H1 (cell line): Measurements from ENCODE around the gene LTO1. TPM values are rescaled to one million over a fixed set of nuclear protein-coding genes. Genes with fewer than 3 reads are reported as not detected.

Experiments
- CTCF ChIA-PET: fragments of 300-600 bp; sonication (Branson Sonifier 250); formaldehyde crosslinking; loops from one replicate; lab custom pipeline; 2021; ENCODE audit not compliant: partially characterized antibody; lab: Charles Lee
- POLR2A ChIA-PET: fragments of 300-600 bp; sonication (Branson Sonifier 250); formaldehyde crosslinking; loops from one replicate; lab custom pipeline; 2021; ENCODE audit warnings: inconsistent platforms; ENCODE audit not compliant: partially characterized antibody; lab: Charles Lee
- DNase-seq, 2 experiments: peaks; one replicate each; pipeline versions ENCODE4 v3.0.0 to v3.0.0-alpha.2; 2010 to 2022; ENCODE audit warnings: low spot score in 2 of 2, low read depth in 1 of 2, mixed read lengths in 1 of 2
- FAIRE-seq: peaks from 2 replicates; lab custom pipeline; 2011; peaks lifted over from hg19 to GRCh38; lab: Jason Lieb, UNC
- H2AFZ ChIP-seq: 2 replicates; pipeline ENCODE4 v1.8.1; 2012; ENCODE audit warnings: low read length, inconsistent platforms
- H2AK5ac ChIP-seq: 2 replicates; pipeline ENCODE4 v1.6.1; 2013; ENCODE audit warnings: low read depth, low read length
- H2BK120ac ChIP-seq: replicated peaks from 2 replicates; pipeline ENCODE3; 2013; ENCODE audit warnings: low read depth, low read length, inconsistent platforms
- H2BK12ac ChIP-seq: 2 replicates; pipeline ENCODE4 v1.6.1; 2013; ENCODE audit warnings: low read depth, low read length
- H2BK15ac ChIP-seq: 2 replicates; pipeline ENCODE4 v1.6.1; 2013; ENCODE audit warnings: low read length
- H2BK20ac ChIP-seq: 2 replicates; pipeline ENCODE4 v1.6.1; 2013; ENCODE audit warnings: low read length
- H2BK5ac ChIP-seq: 2 replicates; pipeline ENCODE4 v1.6.1; 2013; ENCODE audit warnings: low read depth, low read length
- H3K14ac ChIP-seq: 2 replicates; pipeline ENCODE4 v1.6.1; 2013; ENCODE audit warnings: inconsistent platforms; ENCODE audit not compliant: insufficient read length
- H3K18ac ChIP-seq: 2 replicates; pipeline ENCODE4 v1.6.1; 2013; ENCODE audit warnings: low read length; ENCODE audit errors: extremely low read depth
- H3K23ac ChIP-seq: 2 replicates; pipeline ENCODE4 v1.6.1; 2013; ENCODE audit warnings: inconsistent platforms; ENCODE audit not compliant: insufficient read length
- H3K23me2 ChIP-seq: 2 replicates; pipeline ENCODE4 v1.6.1; 2013; ENCODE audit warnings: low read depth, low read length
- H3K27ac ChIP-seq: 2 replicates; pipeline ENCODE4 v1.6.1; 2011; ENCODE audit warnings: low read depth, low read length, inconsistent platforms
- H3K27me3 ChIP-seq, 4 experiments: replicated peaks in 1 of 4; 1 replicate in 1 of 4; 2 replicates in 3 of 4; pipeline versions ENCODE4 v1.6.1 to v1.8.1; 2011 to 2013; ENCODE audit warnings: low read length in 3 of 4, mild to moderate bottlenecking in 3 of 4, inconsistent platforms in 2 of 4, mixed read lengths in 2 of 4, moderate library complexity in 1 of 4; ENCODE audit not compliant: control insufficient read depth in 3 of 4, insufficient read depth in 3 of 4; ENCODE audit errors: extremely low read depth in 1 of 4
- H3K36me3 ChIP-seq, 4 experiments: 2 replicates each; pipeline versions ENCODE4 v1.6.1 to v1.8.1; 2011 to 2013; ENCODE audit warnings: mild to moderate bottlenecking in 4 of 4, low read length in 3 of 4, moderate library complexity in 2 of 4, control low read depth in 1 of 4, inconsistent platforms in 1 of 4; ENCODE audit not compliant: insufficient read depth in 4 of 4, control insufficient read depth in 2 of 4
- H3K4ac ChIP-seq: replicated peaks from 2 replicates; pipeline ENCODE3; 2013; ENCODE audit warnings: low read length, low read depth, mixed read lengths, inconsistent platforms; ENCODE audit not compliant: insufficient read length
- H3K4me1 ChIP-seq, 4 experiments: replicated peaks in 1 of 4; 1 replicate in 1 of 4; 2 replicates in 3 of 4; pipeline versions ENCODE4 v1.6.1 to v1.8.1; 2011 to 2013; ENCODE audit warnings: low read length in 3 of 4, inconsistent platforms in 2 of 4, mixed read lengths in 1 of 4; ENCODE audit not compliant: insufficient read depth in 4 of 4, control insufficient read depth in 3 of 4
- H3K4me2 ChIP-seq, 2 experiments: 2 replicates each; pipeline versions ENCODE4 v1.6.1 to v1.8.1; 2011 to 2013; ENCODE audit warnings: low read depth in 2 of 2, low read length in 2 of 2, control low read depth in 1 of 2, inconsistent platforms in 1 of 2, mild to moderate bottlenecking in 1 of 2; ENCODE audit not compliant: insufficient read depth in 1 of 2
- H3K4me3 ChIP-seq, 4 experiments: fragments of 200-600, 300-600 bp in 1 of 4; sonication (generic), shearing (Covaris generic), sonication (Bioruptor Twin) in 1 of 4; 2 replicates each; pipeline versions ENCODE4 v1.5.1 to v1.8.1; 2011 to 2016; ENCODE audit warnings: low read length in 4 of 4, low read depth in 3 of 4, control low read depth in 2 of 4, inconsistent platforms in 2 of 4, mild to moderate bottlenecking in 2 of 4, mixed read lengths in 1 of 4, moderate library complexity in 1 of 4; ENCODE audit not compliant: insufficient read depth in 2 of 4; ENCODE audit errors: extremely low read depth in 1 of 4
- H3K56ac ChIP-seq: replicated peaks from 2 replicates; pipeline ENCODE3; 2013; ENCODE audit warnings: low read depth, mild to moderate bottlenecking, mixed read lengths, low read length, inconsistent platforms; ENCODE audit not compliant: insufficient read length
- H3K79me1 ChIP-seq: 2 replicates; pipeline ENCODE4 v1.6.1; 2013; ENCODE audit warnings: low read depth, low read length, control low read depth
- H3K79me2 ChIP-seq, 2 experiments: 2 replicates each; pipeline versions ENCODE4 v1.6.1 to v1.8.1; 2012 to 2013; ENCODE audit warnings: low read length in 2 of 2, mild to moderate bottlenecking in 2 of 2, inconsistent platforms in 1 of 2; ENCODE audit not compliant: insufficient read depth in 2 of 2, control insufficient read depth in 1 of 2
- H3K9ac ChIP-seq, 4 experiments: replicated peaks in 1 of 4; 1 replicate in 1 of 4; 2 replicates in 3 of 4; pipeline versions ENCODE4 v1.6.1 to v1.8.1; 2011 to 2013; ENCODE audit warnings: low read depth in 3 of 4, low read length in 3 of 4, control low read depth in 2 of 4, mild to moderate bottlenecking in 2 of 4, moderate library complexity in 2 of 4, inconsistent platforms in 1 of 4; ENCODE audit errors: extremely low read depth in 1 of 4
- H3K9me3 ChIP-seq, 2 experiments: 2 replicates each; pipeline versions ENCODE4 v1.6.1 to v1.8.1; 2012 to 2013; ENCODE audit warnings: mild to moderate bottlenecking in 2 of 2, moderate library complexity in 2 of 2, control low read depth in 1 of 2, inconsistent platforms in 1 of 2, low read depth in 1 of 2, low read length in 1 of 2, mixed read lengths in 1 of 2; ENCODE audit not compliant: insufficient read depth in 2 of 2
- H4K20me1 ChIP-seq, 2 experiments: replicated peaks in 1 of 2; 2 replicates each; pipeline versions ENCODE3 to v1.8.1; 2011 to 2013; ENCODE audit warnings: inconsistent platforms in 2 of 2, low read length in 2 of 2, mild to moderate bottlenecking in 1 of 2; ENCODE audit not compliant: insufficient read depth in 2 of 2, control insufficient read depth in 1 of 2
- H4K5ac ChIP-seq: 2 replicates; pipeline ENCODE4 v1.6.1; 2013; ENCODE audit warnings: low read length, low read depth, mixed read lengths, inconsistent platforms; ENCODE audit not compliant: insufficient read length
- H4K8ac ChIP-seq: 2 replicates; pipeline ENCODE4 v1.8.0; 2013; ENCODE audit warnings: mild to moderate bottlenecking, moderate library complexity, low read length, inconsistent platforms; ENCODE audit not compliant: insufficient read depth; ENCODE audit errors: extremely low read depth
- H4K91ac ChIP-seq: replicated peaks from 2 replicates; pipeline ENCODE3; 2013; ENCODE audit warnings: low read length, mixed read lengths, inconsistent platforms; ENCODE audit not compliant: insufficient read length
- BACH1 ChIP-seq: IDR thresholded peaks from 2 replicates; pipeline ENCODE4 v1.6.1; 2012; ENCODE audit warnings: low read length, improper control_type of control experiment
- EP300 ChIP-seq, 2 experiments: IDR thresholded peaks; 1 replicate in 1 of 2; 2 replicates in 1 of 2; pipeline ENCODE4 v1.6.1; 2011 to 2012; ENCODE audit warnings: low read depth in 2 of 2, low read length in 2 of 2, mild to moderate bottlenecking in 2 of 2, borderline replicate concordance in 1 of 2, inconsistent platforms in 1 of 2, moderate library complexity in 1 of 2
- FOSL1 ChIP-seq: IDR thresholded peaks from 2 replicates; pipeline ENCODE4 v1.6.1; 2011; ENCODE audit warnings: mild to moderate bottlenecking, low read depth, low read length, moderate library complexity; ENCODE audit not compliant: insufficient read depth
- MAFK ChIP-seq: IDR thresholded peaks from 2 replicates; pipeline ENCODE4 v1.6.1; 2012; ENCODE audit warnings: low read depth, mild to moderate bottlenecking, improper control_type of control experiment, low read length
- POLR2A ChIP-seq, 2 experiments: IDR thresholded peaks; 1 replicate in 1 of 2; 2 replicates in 1 of 2; pipeline ENCODE4 v1.6.1; 2011; ENCODE audit warnings: low read depth in 2 of 2, low read length in 2 of 2, mild to moderate bottlenecking in 2 of 2; ENCODE audit errors: control extremely low read depth in 1 of 2
- SP4 ChIP-seq: IDR thresholded peaks from 2 replicates; pipeline ENCODE4 v1.6.1; 2012; ENCODE audit warnings: low read length, inconsistent platforms
- TEAD4 ChIP-seq: IDR thresholded peaks from 2 replicates; pipeline ENCODE4 v1.6.1; 2012; ENCODE audit warnings: low read depth, low read length, inconsistent platforms, mixed read lengths
- YY1 ChIP-seq: IDR thresholded peaks from 2 replicates; pipeline ENCODE4 v1.6.1; 2011; ENCODE audit warnings: low read depth, mild to moderate bottlenecking, low read length
- WGBS, 2 experiments: shearing (Covaris generic) in 1 of 2; methylation state at CpG; one replicate each; pipeline versions ENCODE4 v1.1.6 to v1.1.7; 2013 to 2015; ENCODE audit warnings: low lambda C conversion rate in 2 of 2, mixed read lengths in 2 of 2, inconsistent platforms in 1 of 2, low coverage in 1 of 2, missing lambda C conversion rate in 1 of 2; ENCODE audit not compliant: insufficient replicate concordance in 2 of 2, insufficient coverage in 1 of 2, insufficient read length in 1 of 2; ENCODE audit errors: extremely low coverage in 1 of 2, missing lambda C conversion rate in 1 of 2; 5-methylcytosine and 5-hydroxymethylcytosine counted together
- polyA plus RNA-seq, 7 experiments: library from polyadenylated mRNA; depleted of rRNA in 3 of 7; stranded (reverse) in 5 of 7; unstranded in 2 of 7; fragments of >200 nt in 5 of 7; fragments of 200-250 nt in 2 of 7; gene quantifications; 1 replicate in 5 of 7; 2 replicates in 1 of 7; 4 replicates in 1 of 7; pipeline versions ENCODE4 v1.2.1 to v1.2.3, GENCODE V29; 2011 to 2013; ENCODE audit warnings: missing spikeins in 2 of 7, mixed read lengths in 2 of 7
- total RNA-seq: library from RNA; stranded (reverse); fragmentation: NEBNext Ultra II Directional; extraction: Animal tissue kit (Norgen Biotek cat#: 25700); gene quantifications from 2 replicates; pipeline ENCODE4 v1.2.1, GENCODE V29; 2021

The LTO1 gene
- total and polyA plus RNA-seq, 2 of the 8 experiments (the other 6 are each of a cell fraction or from before 2014, with no cell fraction given), result 15.4 to 21.3 TPM

DNA sequence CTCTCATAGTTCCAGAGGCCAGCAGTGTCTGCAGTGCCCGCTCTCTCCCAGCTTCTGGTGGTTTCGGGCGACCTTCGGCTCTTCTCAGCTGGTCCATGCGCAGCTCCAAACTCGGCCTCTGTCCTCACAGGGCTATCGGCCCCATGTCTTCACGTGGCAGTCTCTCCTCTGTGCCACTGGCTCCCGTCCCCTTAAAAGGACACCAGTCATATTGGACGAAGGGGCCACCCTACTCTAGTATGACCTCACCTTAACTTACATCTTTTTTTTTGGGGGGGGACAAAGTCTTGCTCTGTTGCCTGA lies 13.8 kb downstream of the LTO1 start:
- Histone ChIP-seq H3K79me2 (no peaks in the 10 kb centered on the region), H2BK15ac (no peak overlapping the region), H3K4me3 (no peak overlapping the region), H3K18ac (no peak overlapping the region), H3K79me1 (no peaks in the 10 kb centered on the region), H3K36me3 (peaks cover 0 to 3% (median under 1%) of the 10 kb centered on the region in 4 experiments; a peak in 2 of 8 replicates), H3K4me2 (no peak overlapping the region), H4K5ac (no peak overlapping the region), H3K27me3 (no peaks in the 10 kb centered on the region; a peak in 1 of 7 replicates), H4K8ac (no peak overlapping the region), H3K56ac (no peak overlapping the region)
- 73% methylated on average over 10 of the region's 10 CpGs; no CpG with 5 or more reads in 1 of the 2 experiments for WGBS, 2 experiments
- TF ChIP-seq POLR2A (IDR thresholded peaks at IDR 0.05; ENCODE audit: control extremely low read depth in 1 of 2, low read depth in 2 of 2, low read length in 2 of 2) (no peak), BACH1 (no peak), EP300 (IDR thresholded peaks at IDR 0.05; ENCODE audit: borderline replicate concordance in 1 of 2, low read depth in 2 of 2, low read length in 2 of 2) (no peak), YY1 (no peak), MAFK (no peak), TEAD4 (no peak), FOSL1 (no peak), SP4 (no peak)
- TF ChIP-seq, all 59 proteins: peak for 0
- Histone ChIP-seq H3K23me2 (no peaks in the 10 kb centered on the region), H2BK5ac (no peak overlapping the region), H2BK12ac (no peak overlapping the region), H2AFZ (no peak overlapping the region), H2BK120ac (no peak overlapping the region), H3K9ac (no peak overlapping the region), H3K23ac (no peak overlapping the region), H3K9me3 (no peaks in the 10 kb centered on the region), H3K27ac (no peak overlapping the region), H2AK5ac (no peak overlapping the region), H2BK20ac (no peak overlapping the region), H3K14ac (no peak overlapping the region), H3K4ac (no peak overlapping the region), H4K91ac (no peak overlapping the region), H4K20me1 (peaks cover 0 to 2% of the 10 kb centered on the region in 2 experiments), H3K4me1 (peaks cover 5 to 16% (median 13%) of the 10 kb centered on the region in 4 experiments)
- ChIA-PET POLR2A (interaction anchor here (0.6 to 10.9 kb wide), 4 partner anchors 13 to 597 kb away, joined by 3 to 197 read pairs (median 4); partner anchors contain the start of genes CCND1 and LTO1), CTCF (interaction anchor here (0.7 to 8.4 kb wide), 17 partner anchors 8 to 776 kb away, joined by 3 to 81 read pairs (median 5); partner anchors contain the start of gene LTO1)
- DNase-seq, result no peak
- FAIRE-seq, result no peak
